GM13976 (cell line): ENCODE measurements around the gene RNF212.

Source experiments
- DNase-seq: peaks from one replicate; pipeline ENCODE4 v3.0.0; 2012; ENCODE audit warnings: low spot score
- in situ Hi-C: fragments of 300-500 bp; cut with MboI; formaldehyde crosslinking; loops from one replicate; pipeline ENCODE4 v1.12.0; 2022; ENCODE audit warnings: low sequenced_read_pairs, mixed read lengths, inconsistent platforms; ENCODE audit not compliant: unreplicated experiment
- TF ChIP-seq, protein P1 (sequence below): IDR thresholded peaks from 2 replicates; pipeline ENCODE4 v1.5.1; 2012; ENCODE audit warnings: borderline replicate concordance, mild to moderate bottlenecking; ENCODE audit not compliant: insufficient read depth; ENCODE audit errors: extremely low read depth, missing control alignments, control extremely low read depth

Gene RNF212

DNA sequence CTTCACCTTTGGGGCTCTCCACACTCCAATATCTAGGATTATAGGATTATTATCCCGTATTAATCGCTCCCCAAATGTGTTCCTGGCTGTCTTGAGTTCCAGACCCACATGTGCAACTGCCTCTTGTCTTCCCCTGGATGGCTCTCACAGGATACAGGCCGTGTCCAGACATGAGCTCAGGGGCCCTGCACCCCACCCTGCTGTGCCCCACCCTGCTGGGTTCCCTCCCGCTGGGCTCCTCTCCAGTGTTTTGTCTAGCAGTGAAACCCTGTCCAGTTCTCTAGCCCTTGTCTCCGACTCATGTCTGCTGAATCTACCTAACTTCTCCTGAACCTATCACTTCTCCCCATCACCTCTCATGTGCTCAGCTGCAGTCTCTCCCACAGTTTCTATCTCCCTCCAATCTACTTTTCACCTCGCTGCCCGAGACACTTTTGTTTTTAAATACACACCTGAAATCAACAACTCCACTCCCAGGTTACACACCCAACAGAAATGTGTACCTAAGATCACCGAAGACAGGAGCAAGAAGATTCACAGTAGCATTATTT lies 2.0 kb downstream of the RNF212 start:
- peak; percentile 9 for DNase-seq
- TF ChIP-seq, protein P1, sequence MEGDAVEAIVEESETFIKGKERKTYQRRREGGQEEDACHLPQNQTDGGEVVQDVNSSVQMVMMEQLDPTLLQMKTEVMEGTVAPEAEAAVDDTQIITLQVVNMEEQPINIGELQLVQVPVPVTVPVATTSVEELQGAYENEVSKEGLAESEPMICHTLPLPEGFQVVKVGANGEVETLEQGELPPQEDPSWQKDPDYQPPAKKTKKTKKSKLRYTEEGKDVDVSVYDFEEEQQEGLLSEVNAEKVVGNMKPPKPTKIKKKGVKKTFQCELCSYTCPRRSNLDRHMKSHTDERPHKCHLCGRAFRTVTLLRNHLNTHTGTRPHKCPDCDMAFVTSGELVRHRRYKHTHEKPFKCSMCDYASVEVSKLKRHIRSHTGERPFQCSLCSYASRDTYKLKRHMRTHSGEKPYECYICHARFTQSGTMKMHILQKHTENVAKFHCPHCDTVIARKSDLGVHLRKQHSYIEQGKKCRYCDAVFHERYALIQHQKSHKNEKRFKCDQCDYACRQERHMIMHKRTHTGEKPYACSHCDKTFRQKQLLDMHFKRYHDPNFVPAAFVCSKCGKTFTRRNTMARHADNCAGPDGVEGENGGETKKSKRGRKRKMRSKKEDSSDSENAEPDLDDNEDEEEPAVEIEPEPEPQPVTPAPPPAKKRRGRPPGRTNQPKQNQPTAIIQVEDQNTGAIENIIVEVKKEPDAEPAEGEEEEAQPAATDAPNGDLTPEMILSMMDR: no peak
- in situ Hi-C loops: no loop called here

GRCh38 chr4:1109898-1110506 lies 3.4 kb downstream of the RNF212 start:
- TF ChIP-seq, protein P1: no peak
- DNase-seq: peak; percentile 11
- in situ Hi-C loops: no loop called here

DNA sequence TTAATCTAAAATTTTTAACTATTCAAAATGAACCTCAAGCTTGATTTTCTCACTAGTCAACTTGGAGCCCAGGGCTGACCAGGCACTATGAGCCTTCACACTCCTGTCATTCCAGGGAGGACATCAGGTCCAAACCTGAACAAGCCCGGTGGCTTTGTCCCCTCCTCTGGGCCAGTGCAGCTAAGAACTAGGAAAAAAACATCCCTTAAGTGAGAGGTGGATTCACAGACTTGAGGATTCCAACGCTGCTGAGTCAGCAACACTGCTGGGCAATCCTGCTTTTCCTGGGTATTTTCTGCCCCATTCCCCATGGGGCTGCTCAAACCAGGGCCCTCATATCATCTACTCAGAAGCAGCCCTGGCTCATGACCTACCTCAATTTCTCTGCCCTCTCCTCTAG lies 4.0 kb downstream of the RNF212 start:
- peak; percentile 6 for DNase-seq
- TF ChIP-seq, protein P1: no peak
- in situ Hi-C loops: no loop called here

GRCh38 chr4:1105662-1106061 lies 7.7 kb downstream of the RNF212 start:
- no peak for DNase-seq
- in situ Hi-C loops: no loop called here
- TF ChIP-seq, protein P1: no peak

DNA sequence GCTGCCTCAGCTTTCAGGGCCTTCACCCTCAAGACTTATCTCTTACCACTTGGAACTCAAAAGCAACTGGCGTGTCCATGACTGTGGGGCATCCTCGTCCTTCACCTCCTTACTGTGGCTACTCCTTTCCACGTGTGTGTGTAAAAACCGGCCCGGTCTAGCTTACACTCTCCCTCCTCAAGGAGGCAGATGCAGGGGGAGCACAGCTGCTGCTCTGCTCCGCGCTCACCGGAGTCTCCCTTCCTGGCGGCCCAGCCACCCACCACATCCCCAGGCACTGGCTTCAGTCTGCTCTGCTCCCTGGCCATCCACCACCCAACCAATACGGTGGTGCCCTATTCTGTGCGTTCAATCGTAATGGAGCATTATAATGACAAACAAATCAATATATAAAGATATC lies 8.3 kb downstream of the RNF212 start:
- TF ChIP-seq, protein P1: no peak
- in situ Hi-C loops: no loop called here

DNA sequence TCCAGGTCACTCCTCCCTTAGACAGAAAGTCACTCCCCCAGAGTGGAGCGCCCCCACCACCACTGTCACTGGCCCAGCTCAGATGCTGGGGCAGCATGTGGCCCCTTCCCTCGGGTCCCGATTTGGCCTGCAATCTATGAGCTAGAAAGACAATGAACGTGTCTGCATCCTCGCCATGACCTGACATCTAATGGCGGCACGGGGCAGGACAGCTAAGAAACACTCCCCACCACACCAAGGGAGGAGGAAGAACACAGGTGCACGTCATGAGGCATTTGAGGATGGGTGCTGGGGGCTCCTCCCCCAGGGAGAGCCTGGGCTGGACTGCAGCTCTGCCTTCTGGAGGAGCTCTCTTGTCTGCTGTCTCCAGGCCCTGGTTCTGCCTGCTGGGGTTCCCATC lies 8.7 kb downstream of the RNF212 start:
- in situ Hi-C loops: no loop called here
- TF ChIP-seq, protein P1: no peak
- peak; percentile 8 for DNase-seq

More for the DNA sequence above, 8.3 kb downstream of the RNF212 start:
- peak; percentile 13 for DNase-seq

DNA sequence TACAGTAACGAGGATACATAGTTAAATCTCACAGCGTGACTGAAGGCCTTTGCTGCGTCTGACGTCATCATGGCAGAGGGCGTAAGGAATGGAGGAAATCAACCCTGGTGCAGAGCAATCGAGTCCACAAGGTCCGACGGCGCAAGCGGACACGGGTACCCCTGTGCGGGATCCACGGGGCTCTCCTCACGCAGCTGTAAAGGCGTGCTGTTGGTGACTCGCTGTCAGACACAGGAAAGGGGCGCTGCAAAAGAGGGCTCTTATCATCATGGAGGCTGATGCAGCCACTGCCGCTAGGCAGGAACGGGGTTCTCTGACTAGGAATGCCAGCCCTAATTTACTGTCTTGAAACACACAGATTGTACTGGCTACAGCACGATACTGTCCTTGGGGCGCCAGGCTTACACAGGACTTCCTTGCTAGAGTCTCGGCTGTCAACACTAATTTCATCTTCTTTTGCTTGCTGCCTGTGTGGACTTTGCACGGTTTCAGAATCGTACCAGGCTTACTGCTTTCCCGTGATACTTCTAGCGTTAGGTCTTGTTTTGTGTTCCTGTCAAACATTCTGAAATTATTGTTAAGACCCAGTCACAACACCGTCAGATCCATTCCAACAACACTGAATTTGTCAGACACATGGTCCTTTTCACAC lies 13.6 kb downstream of the RNF212 start:
- peak; percentile 11 for DNase-seq
- TF ChIP-seq, protein P1: no peak
- in situ Hi-C loops: no loop called here
